H1 (cell line): ENCODE measurements around the gene HIP1. TPM values are rescaled to one million over a fixed set of nuclear protein-coding genes. Genes with fewer than 3 reads are reported as not detected.

Experiments used
- ASH2L ChIP-seq: fragments of 200-600, 300-600 bp; sonication (generic); IDR thresholded peaks from one replicate; pipeline ENCODE4 v1.7.1; 2017; ENCODE audit warnings: low read length
- CBX8 ChIP-seq: fragments of 300-800, 300-1000 bp; sonication (generic); IDR thresholded peaks from 2 replicates; pipeline ENCODE4 v1.7.1; 2016; ENCODE audit warnings: low read depth, low read length, borderline replicate concordance
- EZH2 ChIP-seq: fragments of 200-600 bp; sonication (generic); IDR thresholded peaks from 2 replicates; pipeline ENCODE4 v1.7.1; 2012; ENCODE audit warnings: low read depth, mild to moderate bottlenecking, moderate library complexity, low read length, inconsistent platforms; ENCODE audit not compliant: severe bottlenecking
- GABPA ChIP-seq: IDR thresholded peaks from 2 replicates; pipeline ENCODE4 v1.6.1; 2011; ENCODE audit warnings: mild to moderate bottlenecking, low read length, moderate library complexity, borderline replicate concordance; ENCODE audit not compliant: insufficient read depth
- MAFK ChIP-seq: IDR thresholded peaks from 2 replicates; pipeline ENCODE4 v1.6.1; 2012; ENCODE audit warnings: low read depth, mild to moderate bottlenecking, improper control_type of control experiment, low read length
- POLR2AphosphoS5 ChIP-seq: IDR thresholded peaks from 2 replicates; pipeline ENCODE4 v1.6.1; 2011; ENCODE audit warnings: low read depth, low read length
- RBBP5 ChIP-seq: IDR thresholded peaks from 2 replicates; pipeline ENCODE4 v1.7.1; 2012; ENCODE audit warnings: low read depth, mild to moderate bottlenecking, inconsistent platforms, low read length, moderate library complexity, borderline replicate concordance
- SIN3A ChIP-seq, 2 experiments: IDR thresholded peaks in 1 of 2; conservative IDR thresholded peaks in 1 of 2; 2 replicates each; pipeline ENCODE4 v1.6.1; 2011 to 2012; ENCODE audit warnings: low read length in 2 of 2, improper control_type of control experiment in 1 of 2, low read depth in 1 of 2, mild to moderate bottlenecking in 1 of 2
- SP2 ChIP-seq: IDR thresholded peaks from 2 replicates; pipeline ENCODE4 v1.6.1; 2012; ENCODE audit warnings: mild to moderate bottlenecking, low read length, inconsistent platforms
- SP4 ChIP-seq: IDR thresholded peaks from 2 replicates; pipeline ENCODE4 v1.6.1; 2012; ENCODE audit warnings: low read length, inconsistent platforms
- YY1 ChIP-seq: IDR thresholded peaks from 2 replicates; pipeline ENCODE4 v1.6.1; 2011; ENCODE audit warnings: low read depth, mild to moderate bottlenecking, low read length
- ZNF274 ChIP-seq: IDR thresholded peaks from 2 replicates; pipeline ENCODE4 v1.7.0; 2012; ENCODE audit warnings: low read length, borderline replicate concordance; ENCODE audit errors: extremely low read depth
- polyA plus RNA-seq, 7 experiments: library from polyadenylated mRNA; depleted of rRNA in 3 of 7; stranded (reverse) in 5 of 7; unstranded in 2 of 7; fragments of >200 nt in 5 of 7; fragments of 200-250 nt in 2 of 7; gene quantifications; 1 replicate in 5 of 7; 2 replicates in 1 of 7; 4 replicates in 1 of 7; pipeline versions ENCODE4 v1.2.1 to v1.2.3, GENCODE V29; 2011 to 2013; ENCODE audit warnings: missing spikeins in 2 of 7, mixed read lengths in 2 of 7
- total RNA-seq: library from RNA; stranded (reverse); fragmentation: NEBNext Ultra II Directional; extraction: Animal tissue kit (Norgen Biotek cat#: 25700); gene quantifications from 2 replicates; pipeline ENCODE4 v1.2.1, GENCODE V29; 2021

Gene HIP1
- total and polyA plus RNA-seq, 2 of the 8 experiments (the other 6 are each of a cell fraction or from before 2014, with no cell fraction given) = 51.8 to 108 TPM

DNA sequence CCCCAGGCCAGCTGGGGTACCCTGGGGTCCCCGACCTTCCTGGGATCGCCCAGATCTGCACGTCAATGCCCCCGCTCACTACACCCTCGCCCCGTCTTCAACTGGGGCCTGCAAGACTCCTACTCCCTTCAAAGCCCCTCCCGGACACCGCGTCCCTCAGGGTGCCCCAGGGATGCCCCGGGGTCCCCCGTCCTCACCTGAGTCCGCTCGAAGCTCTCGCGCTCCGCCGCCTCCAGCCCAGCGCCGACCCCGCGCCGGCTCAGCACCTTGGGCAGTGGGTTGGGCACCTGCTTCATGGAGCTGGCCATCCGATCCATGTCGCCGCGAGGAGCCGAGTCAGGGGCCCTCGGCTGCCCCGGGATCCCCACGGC lies at the start of gene HIP1 (continued):
- TF ChIP-seq SIN3A (conservative IDR thresholded peaks at IDR 0.05 in 1 of 2, IDR thresholded peaks at IDR 0.05 in 1 of 2; ENCODE audit: low read depth in 1 of 2, low read length in 2 of 2) (0 out of 4 replicates have a peak, but pooled peaks of 1 of the 2 experiments have one; percentile 30), ASH2L (peak; percentile 20), ZNF274 (no peak), SP4 (no peak), CBX8 (no peak), RBBP5 (peak; percentile 44; the same call in 1 of the 2 replicates), MAFK (no peak), POLR2AphosphoS5 (no peak), YY1 (no peak), EZH2 (no peak), SP2 (no peak), GABPA (no peak)
